ENCODE results near the gene RAD50. TPM values are rescaled to one million over a fixed set of nuclear protein-coding genes. Genes with fewer than 3 reads are reported as not detected.
A peak's percentile ranks its signal among the peaks of the same experiment; 100 is the strongest.
"Not testable (repeated sequence)": the region's sequence is repeated elsewhere in the genome, so short reads cannot be mapped to it uniquely, and the experiment has no call there.

Gene RAD50
- 50.2 and 52.4 TPM in 2 replicates for total RNA-seq
- long read RNA-seq, partial matches to known transcripts = 140 of 162 reads
- long read RNA-seq, other reads (novel, unspliced or antisense) = 22 of 162 reads

DNA sequence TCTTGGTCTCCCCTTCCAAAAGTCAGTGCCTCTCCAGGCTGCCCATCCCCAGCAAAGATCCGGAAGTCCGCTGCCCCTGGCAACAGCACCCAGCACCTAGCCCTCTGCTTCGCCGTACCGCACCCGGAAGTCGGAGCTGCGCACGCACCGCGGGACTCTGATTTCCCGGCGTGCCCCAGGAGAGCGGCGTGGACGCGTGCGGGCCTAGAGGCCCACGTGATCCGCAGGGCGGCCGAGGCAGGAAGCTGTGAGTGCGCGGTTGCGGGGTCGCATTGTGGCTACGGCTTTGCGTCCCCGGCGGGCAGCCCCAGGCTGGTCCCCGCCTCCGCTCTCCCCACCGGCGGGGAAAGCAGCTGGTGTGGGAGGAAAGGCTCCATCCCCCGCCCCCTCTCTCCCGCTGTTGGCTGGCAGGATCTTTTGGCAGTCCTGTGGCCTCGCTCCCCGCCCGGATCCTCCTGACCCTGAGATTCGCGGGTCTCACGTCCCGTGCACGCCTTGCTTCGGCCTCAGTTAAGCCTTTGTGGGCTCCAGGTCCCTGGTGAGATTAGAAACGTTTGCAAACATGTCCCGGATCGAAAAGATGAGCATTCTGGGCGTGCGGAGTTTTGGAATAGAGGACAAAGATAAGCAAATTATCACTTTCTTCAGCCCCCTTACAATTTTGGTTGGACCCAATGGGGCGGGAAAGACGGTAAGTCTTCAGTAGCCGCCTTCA, at the start of gene RAD50:
Gene RAD50 (plus strand): TSS at position 215 of the 715 bp plus-strand sequence. CDS start 348 bp downstream, at position 563.
- peak; percentile 79 for DNase-seq (ENCODE audit: low spot score, unreplicated experiment)

DNA sequence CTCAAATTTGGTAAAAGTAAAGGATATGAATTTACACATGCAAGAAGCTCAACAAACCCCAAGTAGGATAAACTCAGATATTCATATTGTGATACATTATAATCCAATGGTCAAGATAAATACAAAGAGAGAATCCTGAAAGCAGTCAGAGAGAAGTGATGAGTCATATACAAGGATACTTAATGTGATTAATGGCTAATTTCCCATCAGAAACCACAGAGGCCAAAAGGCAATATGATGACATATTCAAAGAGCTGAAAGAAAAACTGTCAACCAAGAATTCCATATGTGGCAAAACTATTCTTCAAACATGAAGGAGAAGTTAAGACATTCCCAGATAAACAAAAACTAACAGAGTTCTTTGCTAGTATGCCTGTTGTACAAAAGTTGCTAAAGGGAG, 46.7 kb upstream of the RAD50 start:
- DNase-seq (ENCODE audit: low spot score, unreplicated experiment) = no peak
- H3K4me3 Mint-ChIP-seq (ENCODE audit: low read depth) = no peak overlapping the region
- H3K4me1 Mint-ChIP-seq (ENCODE audit: low read depth) = no peaks in the 10 kb centered on the region
- H3K9me3 Mint-ChIP-seq (ENCODE audit: low read depth) = peaks cover 17% of the 10 kb centered on the region
- no peak overlapping the region for H3K27ac Mint-ChIP-seq
- no peaks in the 10 kb centered on the region for H3K27me3 Mint-ChIP-seq
- peaks cover 6% of the 10 kb centered on the region for H3K36me3 Mint-ChIP-seq (ENCODE audit: insufficient read depth)
- TF ChIP-seq, protein P1, sequence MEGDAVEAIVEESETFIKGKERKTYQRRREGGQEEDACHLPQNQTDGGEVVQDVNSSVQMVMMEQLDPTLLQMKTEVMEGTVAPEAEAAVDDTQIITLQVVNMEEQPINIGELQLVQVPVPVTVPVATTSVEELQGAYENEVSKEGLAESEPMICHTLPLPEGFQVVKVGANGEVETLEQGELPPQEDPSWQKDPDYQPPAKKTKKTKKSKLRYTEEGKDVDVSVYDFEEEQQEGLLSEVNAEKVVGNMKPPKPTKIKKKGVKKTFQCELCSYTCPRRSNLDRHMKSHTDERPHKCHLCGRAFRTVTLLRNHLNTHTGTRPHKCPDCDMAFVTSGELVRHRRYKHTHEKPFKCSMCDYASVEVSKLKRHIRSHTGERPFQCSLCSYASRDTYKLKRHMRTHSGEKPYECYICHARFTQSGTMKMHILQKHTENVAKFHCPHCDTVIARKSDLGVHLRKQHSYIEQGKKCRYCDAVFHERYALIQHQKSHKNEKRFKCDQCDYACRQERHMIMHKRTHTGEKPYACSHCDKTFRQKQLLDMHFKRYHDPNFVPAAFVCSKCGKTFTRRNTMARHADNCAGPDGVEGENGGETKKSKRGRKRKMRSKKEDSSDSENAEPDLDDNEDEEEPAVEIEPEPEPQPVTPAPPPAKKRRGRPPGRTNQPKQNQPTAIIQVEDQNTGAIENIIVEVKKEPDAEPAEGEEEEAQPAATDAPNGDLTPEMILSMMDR (IDR thresholded peaks at IDR 0.05; ENCODE audit: unreplicated experiment) = no peak

More for the DNA sequence above, at the start of gene RAD50:
- TF ChIP-seq, protein P1 (IDR thresholded peaks at IDR 0.05; ENCODE audit: unreplicated experiment) = no peak
- peaks cover 12% of the 10 kb centered on the region for H3K4me1 Mint-ChIP-seq (ENCODE audit: low read depth)
- peak within 1 kb of the TSS; percentile 90 for H3K4me3 Mint-ChIP-seq (ENCODE audit: low read depth)
- H3K27ac Mint-ChIP-seq = peak within 1 kb of the TSS; percentile 98
- no peaks in the 10 kb centered on the region for H3K27me3 Mint-ChIP-seq
- no peaks in the 10 kb centered on the region for H3K36me3 Mint-ChIP-seq (ENCODE audit: insufficient read depth)
- peaks cover 3% of the 10 kb centered on the region for H3K9me3 Mint-ChIP-seq (ENCODE audit: low read depth)

DNA sequence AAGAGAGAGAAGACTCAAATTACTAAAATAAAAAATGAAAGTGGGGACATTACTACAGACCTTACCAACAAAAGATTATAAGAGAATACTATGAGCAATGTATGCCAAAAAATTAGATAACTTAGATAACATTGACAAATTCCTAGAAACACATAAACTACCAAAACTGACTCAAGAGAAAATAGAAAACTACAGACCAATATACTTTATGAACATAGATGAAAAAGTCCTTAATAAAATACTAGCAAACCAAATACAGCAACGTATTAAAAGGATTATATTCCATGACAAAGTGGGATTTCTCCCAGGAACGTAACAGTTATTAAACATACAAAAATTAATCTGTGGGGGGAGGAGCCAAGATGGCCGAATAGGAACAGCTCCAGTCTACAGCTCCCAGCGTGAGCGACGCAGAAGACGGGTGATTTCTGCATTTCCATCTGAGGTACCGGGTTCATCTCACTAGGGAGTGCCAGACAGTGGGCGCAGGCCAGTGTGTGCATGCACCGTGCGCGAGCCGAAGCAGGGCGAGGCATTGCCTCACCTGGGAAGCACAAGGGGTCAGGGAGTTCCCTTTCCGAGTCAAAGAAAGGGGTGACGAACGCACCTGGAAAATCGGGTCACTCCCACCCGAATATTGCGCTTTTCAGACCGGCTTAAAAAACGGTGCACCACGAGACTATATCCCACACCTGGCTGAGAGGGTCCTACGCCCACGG, 43.0 kb upstream of the RAD50 start:
- H3K27ac Mint-ChIP-seq; H3K36me3 Mint-ChIP-seq (ENCODE audit: insufficient read depth); H3K4me1 Mint-ChIP-seq (ENCODE audit: low read depth); H3K4me3 Mint-ChIP-seq (ENCODE audit: low read depth); H3K27me3 Mint-ChIP-seq; DNase-seq (ENCODE audit: low spot score, unreplicated experiment): not testable (repeated sequence)
- peaks cover 17% of the 10 kb centered on the region for H3K9me3 Mint-ChIP-seq (ENCODE audit: low read depth)

DNA sequence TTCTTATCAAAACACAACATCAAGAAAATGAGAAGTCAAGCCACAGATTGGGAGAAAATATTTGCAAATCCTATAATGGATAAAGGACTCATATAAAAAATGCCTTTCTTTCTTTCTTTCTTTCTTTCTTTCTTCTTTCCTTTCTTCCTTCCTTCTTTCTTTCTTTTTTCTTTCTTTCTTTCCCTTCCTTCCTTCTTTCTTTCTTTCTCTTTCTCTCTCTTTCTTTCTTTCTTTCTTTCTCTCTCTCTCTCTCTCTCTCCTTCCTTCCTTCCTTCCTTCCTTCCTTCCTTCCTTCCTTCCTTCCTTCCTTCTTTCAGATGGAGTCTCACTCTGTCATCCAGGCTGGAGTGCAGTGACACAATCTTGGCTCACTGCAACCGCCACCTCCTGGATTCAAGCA, 34.7 kb upstream of the RAD50 start:
- H3K4me1 Mint-ChIP-seq (ENCODE audit: low read depth); H3K27me3 Mint-ChIP-seq; H3K4me3 Mint-ChIP-seq (ENCODE audit: low read depth); H3K36me3 Mint-ChIP-seq (ENCODE audit: insufficient read depth); H3K9me3 Mint-ChIP-seq (ENCODE audit: low read depth); DNase-seq (ENCODE audit: low spot score, unreplicated experiment); H3K27ac Mint-ChIP-seq: not testable (repeated sequence)

DNA sequence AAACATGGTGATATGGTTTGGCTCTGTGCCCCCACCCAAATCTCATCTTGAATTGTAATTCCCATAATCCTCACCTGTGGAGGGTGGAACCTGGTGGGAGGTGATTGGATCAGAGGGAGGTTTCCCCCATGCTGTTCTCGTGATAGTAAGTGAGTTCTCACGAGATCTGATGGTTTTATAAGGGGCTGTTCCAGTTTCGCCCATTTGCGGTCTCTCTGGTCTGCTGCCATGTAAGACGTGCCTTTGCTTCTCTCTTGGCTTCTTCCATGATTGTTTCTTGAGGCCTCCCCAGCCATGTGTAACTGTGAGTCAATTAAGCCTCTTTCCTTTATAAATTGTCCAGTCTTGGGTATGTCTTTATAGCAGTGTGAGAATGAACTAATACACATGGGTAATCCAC, 31.9 kb upstream of the RAD50 start:
- not testable (repeated sequence) for H3K9me3 Mint-ChIP-seq (ENCODE audit: low read depth); H3K36me3 Mint-ChIP-seq (ENCODE audit: insufficient read depth); H3K4me1 Mint-ChIP-seq (ENCODE audit: low read depth); H3K27ac Mint-ChIP-seq; DNase-seq (ENCODE audit: low spot score, unreplicated experiment); H3K27me3 Mint-ChIP-seq; H3K4me3 Mint-ChIP-seq (ENCODE audit: low read depth)

DNA sequence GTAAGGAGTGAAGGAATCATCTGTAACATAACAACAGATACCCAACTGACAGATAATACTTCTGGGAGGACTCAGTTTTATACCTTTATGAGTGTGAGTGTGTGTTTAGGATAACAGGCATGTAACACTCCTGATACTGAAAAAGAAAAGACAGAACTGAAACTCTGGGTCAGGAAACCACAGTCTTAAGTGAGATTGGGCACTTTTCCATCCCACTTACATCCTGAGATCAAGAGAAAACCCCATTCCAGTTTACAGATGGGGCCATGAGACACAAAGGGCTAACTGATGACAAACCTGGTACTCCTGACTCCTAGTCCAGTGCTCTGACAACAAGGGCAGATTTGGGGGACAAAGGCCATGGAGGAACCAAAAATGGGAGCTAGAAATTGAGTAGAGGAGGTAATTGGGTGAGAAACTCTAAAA, 31.5 kb upstream of the RAD50 start:
- H3K4me1 Mint-ChIP-seq (ENCODE audit: low read depth) = peaks cover 6% of the 10 kb centered on the region
- H3K27me3 Mint-ChIP-seq = peaks cover 9% of the 10 kb centered on the region
- no peaks in the 10 kb centered on the region for H3K36me3 Mint-ChIP-seq (ENCODE audit: insufficient read depth)
- TF ChIP-seq, protein P1 (IDR thresholded peaks at IDR 0.05; ENCODE audit: unreplicated experiment) = no peak
- DNase-seq (ENCODE audit: low spot score, unreplicated experiment) = no peak
- no peaks in the 10 kb centered on the region for H3K9me3 Mint-ChIP-seq (ENCODE audit: low read depth)
- no peak overlapping the region for H3K27ac Mint-ChIP-seq
- no peak overlapping the region for H3K4me3 Mint-ChIP-seq (ENCODE audit: low read depth)

Measured in progenitor cell of endocrine pancreas (in vitro differentiated cells).